Panc1 (cell line): ENCODE measurements around the gene SPTBN4.

Experiments used
- CTCF ChIP-seq: fragments of 450-650 bp; IDR thresholded peaks from 2 replicates; pipeline ENCODE4 v1.5.1; 2017; ENCODE audit warnings: mild to moderate bottlenecking
- POLR2AphosphoS5 ChIP-seq: IDR thresholded peaks from 2 replicates; pipeline ENCODE4 v1.6.1; 2012; ENCODE audit warnings: mild to moderate bottlenecking, low read depth, low read length, moderate library complexity
- REST ChIP-seq, 2 experiments: IDR thresholded peaks; 2 replicates each; pipeline ENCODE4 v1.6.1; 2011 to 2012; ENCODE audit warnings: low read depth in 2 of 2, control low read depth in 1 of 2, low read length in 1 of 2, mild to moderate bottlenecking in 1 of 2, moderate library complexity in 1 of 2; ENCODE audit not compliant: insufficient read depth in 1 of 2
- SIN3A ChIP-seq: IDR thresholded peaks from 2 replicates; pipeline ENCODE4 v1.6.1; 2012; ENCODE audit warnings: low read depth, mild to moderate bottlenecking, low read length, moderate library complexity, borderline replicate concordance; ENCODE audit not compliant: insufficient read depth
- TCF7L2 ChIP-seq: IDR thresholded peaks from 2 replicates; pipeline ENCODE4 v1.6.1; 2011; ENCODE audit warnings: mild to moderate bottlenecking, low read depth, low read length, inconsistent platforms

GRCh38 chr19:40512110-40512472 is 45.3 kb downstream of the SPTBN4 start:
- TF ChIP-seq TCF7L2: no peak
- TF ChIP-seq CTCF: no peak
- no peak for TF ChIP-seq POLR2AphosphoS5
- TF ChIP-seq REST (IDR thresholded peaks at IDR 0.05; ENCODE audit: insufficient read depth in 1 of 2, low read depth in 2 of 2, low read length in 1 of 2): no peak
- no peak for TF ChIP-seq SIN3A
